Measurements from ENCODE around the gene ZNF639.

DNA sequence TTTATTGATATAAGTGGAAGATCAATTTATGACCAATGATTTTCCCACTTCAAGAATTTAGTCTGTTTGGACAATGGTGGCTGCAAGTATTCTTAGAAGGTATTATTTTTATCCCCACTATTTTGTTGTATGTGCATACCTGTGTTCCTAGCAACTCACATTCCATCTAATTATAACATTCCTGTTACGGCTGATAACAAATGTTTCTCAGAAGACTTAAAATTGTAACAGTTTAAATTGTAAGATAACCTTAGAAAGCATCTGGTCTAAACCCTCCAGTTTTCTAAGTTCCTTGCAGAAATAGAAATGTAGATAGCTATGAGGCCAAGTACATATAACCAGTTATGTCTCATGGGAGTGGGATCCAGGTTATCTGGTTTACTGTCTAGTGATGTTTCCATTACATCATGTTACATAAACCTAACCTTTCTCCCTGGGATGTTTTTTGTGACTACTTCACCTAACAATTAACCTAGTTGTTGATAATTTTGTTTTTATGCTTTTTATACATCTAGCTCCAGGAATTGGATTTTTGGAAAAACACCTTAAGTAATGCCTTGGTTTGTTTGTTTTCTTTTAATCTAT is 13.6 kb downstream of the ZNF639 start:
- TF ChIP-seq, protein P1, sequence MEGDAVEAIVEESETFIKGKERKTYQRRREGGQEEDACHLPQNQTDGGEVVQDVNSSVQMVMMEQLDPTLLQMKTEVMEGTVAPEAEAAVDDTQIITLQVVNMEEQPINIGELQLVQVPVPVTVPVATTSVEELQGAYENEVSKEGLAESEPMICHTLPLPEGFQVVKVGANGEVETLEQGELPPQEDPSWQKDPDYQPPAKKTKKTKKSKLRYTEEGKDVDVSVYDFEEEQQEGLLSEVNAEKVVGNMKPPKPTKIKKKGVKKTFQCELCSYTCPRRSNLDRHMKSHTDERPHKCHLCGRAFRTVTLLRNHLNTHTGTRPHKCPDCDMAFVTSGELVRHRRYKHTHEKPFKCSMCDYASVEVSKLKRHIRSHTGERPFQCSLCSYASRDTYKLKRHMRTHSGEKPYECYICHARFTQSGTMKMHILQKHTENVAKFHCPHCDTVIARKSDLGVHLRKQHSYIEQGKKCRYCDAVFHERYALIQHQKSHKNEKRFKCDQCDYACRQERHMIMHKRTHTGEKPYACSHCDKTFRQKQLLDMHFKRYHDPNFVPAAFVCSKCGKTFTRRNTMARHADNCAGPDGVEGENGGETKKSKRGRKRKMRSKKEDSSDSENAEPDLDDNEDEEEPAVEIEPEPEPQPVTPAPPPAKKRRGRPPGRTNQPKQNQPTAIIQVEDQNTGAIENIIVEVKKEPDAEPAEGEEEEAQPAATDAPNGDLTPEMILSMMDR (IDR thresholded peaks at IDR 0.05; ENCODE audit: poor library complexity), result no peak
- TF ChIP-seq EZH2phosphoT487 (IDR thresholded peaks at IDR 0.05; ENCODE audit: low read depth, severe bottlenecking, unreplicated experiment), result no peak

Data from hepatocyte (in vitro differentiated cells).